Subcutaneous abdominal adipose tissue (tissue), 5 donors: ENCODE measurements around the gene CCDC142.

Experiments
- H3K27ac ChIP-seq: one replicate; pipeline ENCODE4 v1.7.0; 2013; ENCODE audit warnings: low read depth, mild to moderate bottlenecking, inconsistent platforms, low read length, moderate library complexity
- H3K27me3 ChIP-seq, 5 donors: one replicate each; pipeline ENCODE4 v1.7.0; 2013; ENCODE audit warnings: low read length in 5 of 5, inconsistent platforms in 1 of 5; ENCODE audit not compliant: control insufficient read depth in 5 of 5, insufficient read depth in 4 of 5
- H3K36me3 ChIP-seq, 5 donors: one replicate each; pipeline ENCODE4 v1.7.0; 2013; ENCODE audit warnings: low read length in 5 of 5; ENCODE audit not compliant: control insufficient read depth in 5 of 5, insufficient read depth in 5 of 5
- H3K4me1 ChIP-seq, 5 donors: one replicate each; pipeline ENCODE4 v1.7.0; 2013; ENCODE audit warnings: low read length in 5 of 5, mild to moderate bottlenecking in 3 of 5, moderate library complexity in 1 of 5; ENCODE audit not compliant: control insufficient read depth in 5 of 5, insufficient read depth in 5 of 5
- H3K4me3 ChIP-seq, 5 donors: one replicate each; pipeline ENCODE4 v1.7.0; 2013; ENCODE audit warnings: low read length in 5 of 5, low read depth in 1 of 5
- H3K9ac ChIP-seq, 5 donors: one replicate each; pipeline ENCODE4 v1.7.0; 2013; ENCODE audit warnings: low read length in 5 of 5, mild to moderate bottlenecking in 4 of 5, moderate library complexity in 3 of 5
- H3K9me3 ChIP-seq, 5 donors: one replicate each; pipeline ENCODE4 v1.7.0; 2013; ENCODE audit warnings: low read length in 5 of 5; ENCODE audit not compliant: control insufficient read depth in 5 of 5
- donor health status: healthy.
- donor health status: healthy.
- donor health status: healthy.
- donor health status: healthy.
- donor health status: healthy.

Gene CCDC142

GRCh38 chr2:74513605-74514367, 31.0 kb upstream of the CCDC142 start:
- no peaks in the 10 kb centered on the region for H3K9me3 ChIP-seq
- H3K36me3 ChIP-seq = no peaks in the 10 kb centered on the region
- H3K4me1 ChIP-seq = peaks cover 0 to 29% (median 24%) of the 10 kb centered on the region in 5 donors
- no peak overlapping the region for H3K4me3 ChIP-seq
- peaks cover 61 to 81% (median 70%) of the 10 kb centered on the region in 5 donors for H3K27me3 ChIP-seq
- H3K27ac ChIP-seq = no peak overlapping the region
- no peak overlapping the region for H3K9ac ChIP-seq

DNA sequence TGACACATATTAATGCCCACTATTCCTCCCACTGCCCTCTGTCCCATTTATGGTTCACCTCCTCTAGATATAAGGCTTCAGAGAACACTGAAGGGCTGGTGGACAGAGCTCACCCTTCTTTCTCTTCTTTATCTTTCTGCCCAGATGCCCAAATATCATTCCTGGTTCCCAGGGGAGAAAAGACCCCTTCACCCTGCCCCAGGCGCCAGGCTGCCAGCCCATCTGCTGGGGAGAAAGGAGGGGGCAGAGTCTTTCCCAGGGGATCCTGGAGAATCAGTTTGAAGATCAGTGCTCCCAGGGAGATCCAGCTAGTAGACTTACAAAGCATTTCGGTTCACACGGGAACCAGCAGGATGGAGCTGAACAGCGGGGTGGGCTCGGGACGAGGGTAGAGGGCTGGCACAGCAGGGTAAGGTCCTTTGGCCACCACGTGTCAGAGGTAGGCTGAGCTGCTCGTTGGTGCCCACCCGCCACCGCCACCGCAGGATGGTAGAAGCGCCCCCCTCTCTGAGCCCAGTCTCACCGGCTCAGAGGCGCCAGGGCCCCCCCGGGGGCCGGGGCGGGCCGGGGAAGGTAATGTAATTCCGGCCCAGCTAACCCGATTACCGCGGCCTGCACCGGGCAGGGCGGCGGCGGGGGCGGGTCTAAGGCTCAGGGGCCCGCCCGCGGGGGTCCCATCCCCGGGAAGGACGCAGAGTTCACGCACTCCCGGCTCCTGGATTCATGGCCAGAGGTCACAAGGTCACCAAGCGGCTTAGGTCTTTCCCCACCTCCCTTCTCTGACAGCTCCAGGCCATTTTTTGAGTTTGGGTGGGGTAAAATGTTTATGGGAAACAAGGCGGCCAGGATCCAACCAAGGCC, 30.2 kb upstream of the CCDC142 start:
- Histone ChIP-seq H3K4me1 (peaks cover 0 to 34% (median 29%) of the 10 kb centered on the region in 5 donors), H3K27me3 (peaks cover 54 to 73% (median 62%) of the 10 kb centered on the region in 5 donors)

DNA sequence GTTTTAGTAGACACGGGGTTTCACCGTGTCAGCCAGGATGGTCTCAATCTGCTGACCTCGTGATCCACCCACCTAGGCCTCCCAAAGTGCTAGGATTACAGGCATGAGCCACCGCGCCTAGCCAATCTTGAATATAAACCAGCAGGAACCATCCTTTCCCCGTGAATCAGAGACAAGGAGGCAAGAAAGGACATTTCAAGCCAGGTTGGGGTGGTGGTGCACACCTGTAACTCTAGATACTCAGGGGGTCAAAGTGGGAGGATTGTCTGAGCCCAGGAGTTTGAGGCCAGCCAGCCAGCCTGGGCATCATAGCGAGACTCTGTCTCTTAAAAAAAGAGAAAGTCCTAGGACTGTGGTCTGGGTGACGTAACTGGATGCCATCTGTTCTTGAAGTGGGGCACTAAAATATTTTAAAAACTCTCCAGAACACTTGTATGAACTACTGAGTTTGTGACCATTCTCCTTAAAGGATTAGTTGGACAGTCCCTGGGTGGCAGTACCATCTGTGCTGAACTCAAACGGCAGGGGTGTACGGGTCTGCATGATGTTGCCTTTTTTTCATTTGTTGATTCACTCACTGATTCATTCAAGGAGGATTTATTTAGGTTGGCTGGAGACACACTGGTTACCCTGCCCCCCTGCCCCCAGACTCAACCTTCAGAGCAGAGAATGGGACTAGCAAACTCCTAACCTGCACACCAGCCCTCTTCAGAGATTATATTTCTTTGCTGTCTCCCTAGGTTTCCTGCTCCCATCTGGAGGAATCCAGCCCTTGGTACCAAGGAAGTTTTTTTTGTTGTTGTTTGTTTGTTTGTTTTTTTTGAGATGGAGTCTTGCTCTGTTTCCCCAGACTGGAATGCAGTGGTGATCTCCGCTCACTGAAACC, 28.5 kb upstream of the CCDC142 start:
- H3K4me3 ChIP-seq = no peak overlapping the region
- H3K9ac ChIP-seq = no peak overlapping the region
- no peak overlapping the region for H3K27ac ChIP-seq
- H3K9me3 ChIP-seq = no peaks in the 10 kb centered on the region
- peaks cover 44 to 59% (median 49%) of the 10 kb centered on the region in 5 donors for H3K27me3 ChIP-seq
- H3K36me3 ChIP-seq = no peaks in the 10 kb centered on the region
- H3K4me1 ChIP-seq = peaks cover 2 to 43% (median 36%) of the 10 kb centered on the region in 5 donors

More for the DNA sequence above, 30.2 kb upstream of the CCDC142 start:
- H3K27ac ChIP-seq = no peak overlapping the region
- H3K4me3 ChIP-seq = no peak overlapping the region
- no peak overlapping the region for H3K9ac ChIP-seq
- H3K36me3 ChIP-seq = no peaks in the 10 kb centered on the region
- H3K9me3 ChIP-seq = no peaks in the 10 kb centered on the region

DNA sequence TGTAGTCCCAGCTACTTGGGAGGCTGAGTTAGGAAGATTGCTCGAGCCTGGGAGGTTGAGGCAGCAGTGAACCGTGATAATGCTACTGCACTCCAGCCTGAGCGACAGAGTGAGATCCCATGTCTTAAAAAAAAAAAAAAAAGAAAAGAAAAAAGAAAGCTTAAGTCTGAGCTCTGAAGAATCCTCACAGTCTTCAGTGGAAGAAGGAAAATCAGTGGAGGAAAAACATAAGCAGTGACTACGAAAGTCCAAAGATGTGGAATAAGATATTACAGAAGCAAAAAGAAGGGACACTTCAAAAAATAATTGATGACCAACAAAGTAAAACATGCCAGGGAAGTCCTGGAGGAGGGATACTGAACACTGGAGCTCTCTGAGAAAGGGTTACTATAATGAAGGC, 27.5 kb upstream of the CCDC142 start:
- no peak overlapping the region for H3K27ac ChIP-seq
- H3K4me3 ChIP-seq = no peak overlapping the region
- H3K4me1 ChIP-seq = peaks cover 5 to 42% (median 35%) of the 10 kb centered on the region in 5 donors
- H3K9me3 ChIP-seq = no peaks in the 10 kb centered on the region
- H3K36me3 ChIP-seq = peaks cover 0 to 8% (median 7%) of the 10 kb centered on the region in 5 donors
- H3K27me3 ChIP-seq = peaks cover 33 to 49% (median 42%) of the 10 kb centered on the region in 5 donors
- H3K9ac ChIP-seq = no peak overlapping the region

DNA sequence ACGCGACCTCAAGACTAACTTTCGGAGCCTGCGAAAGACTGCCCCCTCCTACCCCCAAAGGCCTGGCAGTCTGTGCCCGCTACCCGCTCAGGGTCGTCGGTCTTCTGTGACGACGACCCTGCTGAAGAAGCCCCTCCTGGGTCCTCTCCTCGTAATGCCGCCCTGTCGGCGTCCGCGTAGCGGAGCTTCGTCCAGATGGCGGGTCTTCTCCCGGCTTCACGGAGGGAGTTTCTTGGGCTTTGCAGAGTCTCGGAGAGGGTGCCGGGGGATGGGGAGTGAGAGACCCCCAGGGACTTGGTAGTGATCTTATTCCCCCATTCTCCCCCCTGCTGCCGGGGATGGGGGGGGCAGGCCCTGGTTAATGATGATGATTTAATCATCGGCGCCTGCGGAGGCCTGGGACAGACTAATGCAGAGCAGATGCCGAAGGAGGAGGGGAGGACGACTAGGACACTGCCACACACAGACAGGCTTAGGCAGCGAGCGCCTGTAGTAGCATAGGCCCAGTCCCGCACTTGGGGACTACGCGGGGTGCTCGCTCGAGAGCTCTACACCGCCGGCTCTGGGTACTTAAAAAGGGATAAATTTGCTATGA, 25.2 kb upstream of the CCDC142 start:
- Histone ChIP-seq H3K4me1 (peaks cover 6 to 48% (median 47%) of the 10 kb centered on the region in 5 donors), H3K27ac (peak overlapping the region; percentile 94), H3K9ac (peak overlapping the region in 4 of 5 donors; percentile 83 to 96 (median 94))

DNA sequence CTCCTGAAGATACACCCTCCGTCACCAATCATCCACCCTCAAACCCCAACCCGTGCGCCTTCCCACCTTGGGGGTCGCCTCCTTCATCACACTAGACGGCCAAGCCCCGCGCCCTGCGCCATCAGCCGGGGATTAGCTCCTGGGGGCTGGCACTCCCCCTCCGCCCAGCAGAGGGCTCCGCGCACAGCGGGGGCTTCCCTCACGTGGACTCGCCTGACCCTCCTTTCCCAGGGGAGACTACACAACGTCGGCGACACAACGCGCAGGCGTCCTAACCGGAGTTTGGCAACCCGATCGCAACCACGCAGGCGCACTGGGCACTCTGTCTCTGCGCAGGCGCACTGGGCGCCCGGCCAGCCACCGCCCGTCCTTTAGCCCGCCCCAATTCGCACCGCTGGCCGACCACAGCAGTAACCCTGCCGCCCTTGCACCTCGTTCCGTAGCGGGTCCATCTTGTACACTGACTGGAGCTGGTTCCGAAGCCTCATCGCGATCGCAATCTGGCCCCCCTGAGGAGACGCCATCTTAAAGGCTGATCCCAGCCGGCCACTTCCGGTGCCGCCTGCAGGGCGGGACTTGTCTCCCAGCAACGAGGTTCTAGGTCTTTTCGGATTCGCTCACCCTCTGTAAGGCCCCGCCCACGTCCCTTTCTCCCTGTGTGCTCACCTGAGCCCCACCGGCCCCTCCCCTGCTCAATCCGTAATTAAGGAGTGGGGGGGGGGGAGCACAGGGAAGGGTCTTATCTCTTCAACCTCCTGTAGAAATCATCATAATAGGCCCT, 24.5 kb upstream of the CCDC142 start, which contains the start of gene PCGF1:
Gene PCGF1, minus strand, starts transcription at position 551 of the 781 bp plus-strand sequence. Its CDS starts 27 bp downstream, at position 524.
- Histone ChIP-seq H3K4me3 (peak within 1 kb of the TSS; percentile 82 to 100 (median 99)), H3K4me1 (peaks cover 6 to 55% (median 53%) of the 10 kb centered on the region in 5 donors), H3K9ac (peak within 1 kb of the TSS; percentile 83 to 96 (median 94)), H3K27ac (peak within 1 kb of the TSS; percentile 94), H3K27me3 (peaks cover 6 to 22% (median 17%) of the 10 kb centered on the region in 5 donors), H3K9me3 (no peaks in the 10 kb centered on the region), H3K36me3 (peaks cover 0 to 14% (median 11%) of the 10 kb centered on the region in 5 donors)

More for the DNA sequence above, 25.2 kb upstream of the CCDC142 start:
- Histone ChIP-seq H3K9me3 (no peaks in the 10 kb centered on the region), H3K36me3 (peaks cover 0 to 14% (median 11%) of the 10 kb centered on the region in 5 donors), H3K27me3 (peaks cover 12 to 27% (median 22%) of the 10 kb centered on the region in 5 donors), H3K4me3 (peak overlapping the region; percentile 82 to 100 (median 99))

DNA sequence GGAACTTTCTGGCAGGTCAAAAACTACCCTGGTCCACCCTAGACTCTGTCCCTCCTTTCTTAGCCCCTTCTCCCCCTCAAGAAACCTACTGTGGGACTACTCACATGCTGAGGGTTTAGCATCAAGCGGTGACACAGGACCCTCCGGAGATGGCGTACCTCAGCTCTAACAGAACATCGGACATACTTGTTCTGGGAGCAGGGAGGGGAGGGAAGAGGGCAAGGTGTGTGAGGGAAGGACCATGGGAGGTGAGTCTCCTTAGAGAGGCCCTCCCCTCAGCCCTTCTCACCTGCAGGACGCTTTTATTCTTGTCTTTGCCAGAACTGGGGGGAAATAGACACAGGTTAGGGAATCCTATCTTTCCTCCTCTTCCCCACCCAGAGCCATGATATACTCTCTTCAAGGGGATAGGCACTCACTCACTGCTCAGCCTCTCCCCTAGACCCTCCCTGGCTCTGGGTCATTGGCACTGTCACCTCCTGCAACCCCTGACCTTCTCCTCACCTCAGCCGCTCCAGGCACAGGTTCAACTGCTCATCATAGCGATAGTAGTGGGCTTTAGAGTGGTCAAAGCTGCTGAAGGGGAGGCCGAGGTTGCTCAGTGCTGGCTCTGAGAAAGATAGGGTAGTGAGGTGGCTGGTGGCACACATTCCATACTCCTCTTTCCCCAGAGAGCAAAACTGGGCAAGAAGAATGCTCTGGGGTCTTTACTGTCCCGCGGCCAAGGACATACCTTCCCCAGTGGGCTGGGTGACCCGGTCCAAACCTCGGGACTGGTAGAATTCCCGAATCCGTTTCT, 22.8 kb upstream of the CCDC142 start:
- Histone ChIP-seq H3K4me1 (peaks cover 6 to 60% (median 58%) of the 10 kb centered on the region in 5 donors), H3K36me3 (peaks cover 0 to 14% (median 11%) of the 10 kb centered on the region in 5 donors), H3K4me3 (peak overlapping the region; percentile 6 to 38 (median 27)), H3K9ac (peak overlapping the region in 1 of 5 donors; percentile 43), H3K27ac (peak overlapping the region; percentile 30), H3K9me3 (no peaks in the 10 kb centered on the region), H3K27me3 (peaks cover under 1 to 19% (median 9%) of the 10 kb centered on the region in 5 donors)

- Histone ChIP-seq H3K4me3 (peak overlapping the region in 4 of 5 donors; percentile 74 to 87 (median 82)), H3K9me3 (no peaks in the 10 kb centered on the region), H3K27me3 (peaks cover 9 to 26% (median 13%) of the 10 kb centered on the region in 5 donors), H3K4me1 (peaks cover 6 to 63% (median 61%) of the 10 kb centered on the region in 5 donors), H3K27ac (no peak overlapping the region), H3K9ac (peak overlapping the region in 1 of 5 donors; percentile 84), H3K36me3 (peaks cover 0 to 14% (median 11%) of the 10 kb centered on the region in 5 donors)
These were observed 21.8 kb upstream of the CCDC142 start for GRCh38 chr2:74504591-74504990.
